ENCODE measurements around the gene SOD1.
"Not testable (repeated sequence)": the region's sequence is repeated elsewhere in the genome, so short reads cannot be mapped to it uniquely, and the experiment has no call there.

The SOD1 gene

GRCh38 chr21:31654340-31654739 lies 5.2 kb upstream of the SOD1 start:
- H3K4me3 ChIP-seq (ENCODE audit: low read depth, low read length): no peak overlapping the region
- no peak for DNase-seq (ENCODE audit: low read depth)

GRCh38 chr21:31654821-31655580 lies 4.5 kb upstream of the SOD1 start:
- H3K4me3 ChIP-seq (ENCODE audit: low read depth, low read length); DNase-seq (ENCODE audit: low read depth): not testable (repeated sequence)

- DNase-seq (ENCODE audit: low read depth): no peak
- H3K4me3 ChIP-seq (ENCODE audit: low read depth, low read length): no peak overlapping the region
Observed at GRCh38 chr21:31656199-31657095, 3.0 kb upstream of the SOD1 start.

GRCh38 chr21:31658053-31658452 lies 1.4 kb upstream of the SOD1 start:
- DNase-seq (ENCODE audit: low read depth): no peak
- H3K4me3 ChIP-seq (ENCODE audit: low read depth, low read length): no peak overlapping the region

GRCh38 chr21:31659286-31659535 lies 282 bp upstream of the SOD1 start:
- DNase-seq (ENCODE audit: low read depth): no peak

DNA sequence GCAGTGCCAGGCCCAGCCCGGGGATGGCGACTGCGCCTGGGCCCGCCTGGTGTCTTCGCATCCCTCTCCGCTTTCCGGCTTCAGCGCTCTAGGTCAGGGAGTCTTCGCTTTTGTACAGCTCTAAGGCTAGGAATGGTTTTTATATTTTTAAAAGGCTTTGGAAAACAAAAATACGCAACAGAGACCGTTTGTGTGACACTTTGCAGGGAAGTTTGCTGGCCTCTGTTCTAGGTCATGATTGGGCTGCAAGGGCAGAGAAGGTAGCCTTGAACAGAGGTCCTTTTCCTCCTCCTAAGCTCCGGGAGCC lies 719 bp downstream of the SOD1 start:
- DNase-seq (ENCODE audit: low read depth): no peak

More at GRCh38 chr21:31659286-31659535, 282 bp upstream of the SOD1 start:
- peak overlapping the region; percentile 82 for H3K4me3 ChIP-seq (ENCODE audit: low read depth, low read length)

GRCh38 chr21:31660591-31660990 lies 1.1 kb downstream of the SOD1 start:
- no peak for DNase-seq (ENCODE audit: low read depth)
- peak overlapping the region; percentile 82 for H3K4me3 ChIP-seq (ENCODE audit: low read depth, low read length)

More for the DNA sequence above, 719 bp downstream of the SOD1 start:
- H3K4me3 ChIP-seq (ENCODE audit: low read depth, low read length): peak overlapping the region; percentile 82

DNA sequence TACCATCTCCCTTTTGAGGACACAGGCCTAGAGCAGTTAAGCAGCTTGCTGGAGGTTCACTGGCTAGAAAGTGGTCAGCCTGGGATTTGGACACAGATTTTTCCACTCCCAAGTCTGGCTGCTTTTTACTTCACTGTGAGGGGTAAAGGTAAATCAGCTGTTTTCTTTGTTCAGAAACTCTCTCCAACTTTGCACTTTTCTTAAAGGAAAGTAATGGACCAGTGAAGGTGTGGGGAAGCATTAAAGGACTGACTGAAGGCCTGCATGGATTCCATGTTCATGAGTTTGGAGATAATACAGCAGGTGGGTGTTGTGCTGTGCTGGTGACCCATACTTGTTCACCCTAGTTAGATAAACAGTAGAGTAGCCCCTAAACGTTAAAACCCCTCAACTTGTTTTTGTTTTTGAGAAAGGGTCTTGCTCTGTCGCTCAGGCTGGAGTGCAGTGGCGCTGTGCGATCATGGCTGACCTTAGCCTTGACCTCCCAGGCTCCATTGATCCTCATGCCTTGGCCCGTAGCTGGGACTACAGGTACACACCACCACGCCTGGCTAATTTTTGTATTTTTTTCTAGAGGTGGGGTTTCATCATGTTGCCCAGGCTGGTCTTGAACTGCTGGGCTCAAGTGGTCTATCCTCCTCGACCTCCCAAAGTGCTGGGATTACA lies 4.2 kb downstream of the SOD1 start:
- no peak overlapping the region for H3K4me3 ChIP-seq (ENCODE audit: low read depth, low read length)

GRCh38 chr21:31665397-31665796 lies 5.9 kb downstream of the SOD1 start:
- peak; percentile 39 for DNase-seq (ENCODE audit: low read depth)
- no peak overlapping the region for H3K4me3 ChIP-seq (ENCODE audit: low read depth, low read length)

More for the DNA sequence above, 4.2 kb downstream of the SOD1 start:
- no peak for DNase-seq (ENCODE audit: low read depth)

DNA sequence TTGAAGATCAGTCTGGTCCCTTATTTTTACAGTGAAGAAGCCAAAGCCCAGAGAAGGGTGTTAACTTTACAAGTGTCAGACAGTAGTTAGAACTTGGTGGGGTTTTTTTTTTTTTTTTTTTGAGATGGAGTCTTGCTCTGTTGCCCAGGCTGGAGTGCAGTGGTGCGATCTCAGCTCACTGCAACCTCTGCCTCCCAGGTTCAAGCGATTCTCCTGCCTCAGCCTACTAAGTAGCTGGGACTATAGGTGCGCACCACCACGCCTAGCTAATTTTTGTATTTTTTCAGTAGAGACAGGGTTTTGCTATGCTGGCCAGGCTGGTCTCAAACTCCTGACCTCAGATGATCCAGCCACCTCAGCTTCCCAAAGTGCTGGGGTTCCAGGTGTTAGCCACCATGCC lies 6.4 kb downstream of the SOD1 start:
- not testable (repeated sequence) for H3K4me3 ChIP-seq (ENCODE audit: low read depth, low read length); DNase-seq (ENCODE audit: low read depth)

GRCh38 chr21:31666445-31667010 lies 7.0 kb downstream of the SOD1 start:
- H3K4me3 ChIP-seq (ENCODE audit: low read depth, low read length): no peak overlapping the region
- DNase-seq (ENCODE audit: low read depth): no peak

DNA sequence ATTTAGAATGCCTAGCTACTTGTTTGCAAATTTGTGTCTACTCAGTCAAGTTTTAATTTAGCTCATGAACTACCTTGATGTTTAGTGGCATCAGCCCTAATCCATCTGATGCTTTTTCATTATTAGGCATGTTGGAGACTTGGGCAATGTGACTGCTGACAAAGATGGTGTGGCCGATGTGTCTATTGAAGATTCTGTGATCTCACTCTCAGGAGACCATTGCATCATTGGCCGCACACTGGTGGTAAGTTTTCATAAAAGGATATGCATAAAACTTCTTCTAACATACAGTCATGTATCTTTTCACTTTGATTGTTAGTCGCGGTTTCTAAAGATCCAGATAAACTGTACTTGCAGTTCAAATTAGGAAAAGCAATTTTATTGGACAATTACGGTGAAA lies 7.6 kb downstream of the SOD1 start:
- DNase-seq (ENCODE audit: low read depth): no peak
- no peak overlapping the region for H3K4me3 ChIP-seq (ENCODE audit: low read depth, low read length)

DNA sequence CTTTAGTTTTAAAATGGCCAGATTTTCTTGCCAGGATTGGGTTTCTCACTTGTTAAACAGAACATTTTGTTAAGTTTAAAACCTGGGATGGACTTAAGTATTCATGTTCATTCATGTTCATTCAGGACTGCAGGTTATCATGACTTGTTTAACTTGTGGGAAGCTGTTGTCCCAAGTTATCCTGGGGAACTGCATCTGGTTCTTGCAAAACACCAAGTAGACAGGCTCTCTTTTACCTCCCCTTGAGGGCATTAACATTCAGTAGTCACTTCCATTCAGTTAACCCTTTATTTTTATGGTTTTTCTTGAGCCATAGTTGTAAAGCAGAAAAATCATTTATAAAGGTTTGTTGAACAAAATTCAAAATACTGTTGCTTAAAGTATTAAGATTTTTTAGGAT lies 8.1 kb downstream of the SOD1 start:
- no peak for DNase-seq (ENCODE audit: low read depth)
- H3K4me3 ChIP-seq (ENCODE audit: low read depth, low read length): no peak overlapping the region

- no peak for DNase-seq (ENCODE audit: low read depth)
- H3K4me3 ChIP-seq (ENCODE audit: low read depth, low read length): no peak overlapping the region
Observed at GRCh38 chr21:31668651-31669491, 9.4 kb downstream of the SOD1 start.

DNA sequence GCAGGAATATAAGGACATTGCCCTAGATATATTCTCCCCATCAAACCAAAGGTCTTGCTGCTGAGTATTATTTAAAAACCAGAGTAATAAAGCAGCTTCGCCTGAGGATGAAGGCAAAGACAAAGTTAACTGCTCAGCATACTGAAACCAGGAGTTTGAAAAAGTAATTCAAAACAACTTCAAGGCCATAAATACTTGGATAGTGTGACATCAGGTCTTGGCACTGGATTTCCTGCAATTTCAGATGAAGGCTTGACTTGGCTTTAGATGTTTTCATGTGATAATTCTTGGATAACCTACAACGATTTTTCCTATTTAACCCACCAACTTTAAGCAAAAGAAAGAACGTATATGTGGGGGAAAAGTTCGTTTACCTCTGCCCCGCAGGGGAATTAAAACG lies 10.6 kb downstream of the SOD1 start:
- no peak overlapping the region for H3K4me3 ChIP-seq (ENCODE audit: low read depth, low read length)
- DNase-seq (ENCODE audit: low read depth): no peak

GRCh38 chr21:31671146-31671716 lies 11.7 kb downstream of the SOD1 start:
- H3K4me3 ChIP-seq (ENCODE audit: low read depth, low read length): no peak overlapping the region
- no peak for DNase-seq (ENCODE audit: low read depth)

- no peak for DNase-seq (ENCODE audit: low read depth)
- H3K4me3 ChIP-seq (ENCODE audit: low read depth, low read length): no peak overlapping the region
Observed at GRCh38 chr21:31671931-31672330, 12.4 kb downstream of the SOD1 start.

DNA sequence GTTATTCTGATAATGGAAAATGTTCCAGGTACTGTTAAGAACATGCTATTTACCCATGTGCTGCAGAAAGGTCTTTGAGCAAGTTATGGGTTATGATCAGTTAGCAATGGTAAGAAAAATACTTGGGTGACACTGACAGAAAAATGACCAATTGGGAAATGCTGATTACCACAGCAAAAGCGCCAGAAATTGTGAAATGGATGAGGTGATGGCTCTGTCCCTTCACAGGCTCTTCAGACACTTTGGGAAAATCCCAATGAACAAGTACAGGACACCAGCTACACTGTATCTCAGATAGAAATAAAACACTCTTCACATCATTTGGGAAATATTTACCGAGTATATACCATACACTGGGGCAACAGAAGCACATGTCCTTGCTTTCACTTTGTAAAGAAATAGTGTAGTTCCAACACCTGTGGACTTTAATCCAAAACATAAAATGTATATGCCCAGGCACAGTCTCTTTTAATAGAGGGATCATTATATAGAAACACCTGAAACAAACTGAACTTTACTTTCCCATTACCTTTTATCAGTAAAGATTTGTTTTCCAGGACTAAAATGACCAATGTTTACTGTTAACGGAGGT lies 13.9 kb downstream of the SOD1 start:
- H3K4me3 ChIP-seq (ENCODE audit: low read depth, low read length): no peak overlapping the region
- no peak for DNase-seq (ENCODE audit: low read depth)

- no peak for DNase-seq (ENCODE audit: low read depth)
- H3K4me3 ChIP-seq (ENCODE audit: low read depth, low read length): no peak overlapping the region
Observed at GRCh38 chr21:31675318-31675717, 15.8 kb downstream of the SOD1 start.

Data from skeletal muscle cell (primary cell).